Common myeloid progenitor, CD34-positive (primary cell): ENCODE results near the gene MALAT1.

Source experiments
- CTCF ChIA-PET: fragments of 350-600 bp; sonication (Branson Sonifier 250); formaldehyde crosslinking; loops from one replicate; lab custom pipeline; 2021; ENCODE audit warnings: antibody characterized with exemption; lab: Charles Lee
- POLR2A ChIA-PET: fragments of 350-600 bp; sonication (Branson Sonifier 250); formaldehyde crosslinking; loops from one replicate; lab custom pipeline; 2021; ENCODE audit warnings: antibody characterized with exemption; lab: Charles Lee
- DNase-seq, 3 donors: peaks; one replicate each; pipeline versions ENCODE4 v3.0.0 to v3.0.0-alpha.2; 2013
- H3K27ac ChIP-seq, 2 experiments: 1 replicate in 1 of 2; 2 replicates in 1 of 2; pipeline ENCODE4 v1.7.0; 2013; ENCODE audit warnings: inconsistent platforms in 2 of 2, low read length in 2 of 2, mild to moderate bottlenecking in 2 of 2, low read depth in 1 of 2, moderate library complexity in 1 of 2; ENCODE audit not compliant: severe bottlenecking in 2 of 2, insufficient read depth in 1 of 2, poor library complexity in 1 of 2
- H3K27me3 ChIP-seq, 5 experiments: replicated peaks in 2 of 5; 1 replicate in 3 of 5; 2 replicates in 2 of 5; pipeline versions ENCODE4 v1.6.1 to v1.7.0; 2013; ENCODE audit warnings: low read length in 4 of 5, mild to moderate bottlenecking in 2 of 5, moderate library complexity in 2 of 5, inconsistent platforms in 1 of 5; ENCODE audit not compliant: insufficient read depth in 5 of 5, control insufficient read depth in 4 of 5
- H3K36me3 ChIP-seq, 4 experiments: 1 replicate in 2 of 4; 2 replicates in 2 of 4; pipeline versions ENCODE4 v1.6.1 to v1.7.0; 2013; ENCODE audit warnings: low read length in 3 of 4, control low read depth in 1 of 4, mild to moderate bottlenecking in 1 of 4; ENCODE audit not compliant: control insufficient read depth in 4 of 4, insufficient read depth in 4 of 4
- H3K4me1 ChIP-seq, 4 experiments: 1 replicate in 3 of 4; 2 replicates in 1 of 4; pipeline versions ENCODE4 v1.6.1 to v1.7.1; 2013; ENCODE audit warnings: low read length in 3 of 4, mild to moderate bottlenecking in 3 of 4, control low read depth in 1 of 4, inconsistent platforms in 1 of 4, moderate library complexity in 1 of 4; ENCODE audit not compliant: control insufficient read depth in 4 of 4, insufficient read depth in 4 of 4; ENCODE audit errors: control extremely low read depth in 1 of 4
- H3K4me3 ChIP-seq, 7 experiments: 1 replicate in 4 of 7; 2 replicates in 3 of 7; pipeline versions ENCODE4 v1.5.1 to v1.7.0; 2013; ENCODE audit warnings: mild to moderate bottlenecking in 7 of 7, low read length in 6 of 7, moderate library complexity in 6 of 7, inconsistent platforms in 2 of 7, low read depth in 2 of 7, control low read depth in 1 of 7; ENCODE audit not compliant: insufficient read depth in 4 of 7, control insufficient read depth in 1 of 7; ENCODE audit errors: extremely low read depth in 1 of 7
- H3K9me3 ChIP-seq, 5 experiments: 1 replicate in 4 of 5; 2 replicates in 1 of 5; pipeline versions ENCODE4 v1.6.1 to v1.7.1; 2013; ENCODE audit warnings: low read length in 4 of 5, mild to moderate bottlenecking in 2 of 5, inconsistent platforms in 1 of 5, low read depth in 1 of 5, moderate library complexity in 1 of 5; ENCODE audit not compliant: control insufficient read depth in 4 of 5, insufficient read depth in 2 of 5; ENCODE audit errors: control extremely low read depth in 1 of 5
- WGBS: methylation state at CpG from one replicate; pipeline ENCODE4 v1.1.5; 2013; ENCODE audit not compliant: insufficient coverage; 5-methylcytosine and 5-hydroxymethylcytosine counted together

MALAT1 gene

GRCh38 chr11:65529475-65530156 is 30.8 kb downstream of the MALAT1 start:
- CTCF ChIA-PET, result interaction anchor here (0.6 to 21.8 kb wide), 6 partner anchors 8 to 710 kb away, joined by 3 to 262 read pairs (median 5); partner anchors contain the start of gene EHBP1L1
- Histone ChIP-seq H3K9me3 (no peaks in the 10 kb centered on the region), H3K27me3 (no peaks in the 10 kb centered on the region), H3K4me3 (no peak overlapping the region), H3K4me1 (peaks cover 0 to 13% (median 12%) of the 10 kb centered on the region in 4 experiments), H3K27ac (no peak overlapping the region), H3K36me3 (peaks cover 2 to 59% (median 40%) of the 10 kb centered on the region in 4 experiments)
- 89% methylated on average over 3 of the region's 10 CpGs for WGBS
- POLR2A ChIA-PET, result no interaction called here
- no peak for DNase-seq

DNA sequence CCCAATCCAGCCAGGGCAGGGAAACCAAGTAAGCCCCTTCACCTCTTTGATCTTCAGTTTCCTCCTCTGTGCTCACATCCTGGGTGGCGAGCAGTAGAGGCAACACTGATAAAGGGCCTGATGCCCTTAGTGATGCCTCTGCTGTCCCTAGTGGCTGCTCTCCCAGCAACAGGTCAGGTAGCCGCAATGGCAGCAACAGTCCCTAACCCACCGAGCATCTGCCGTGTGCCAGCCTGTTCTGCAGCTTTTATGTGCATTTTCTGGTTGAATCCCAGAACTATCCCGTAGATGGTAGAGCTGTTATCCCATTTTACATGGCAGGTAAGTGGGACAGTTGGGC is 31.3 kb downstream of the MALAT1 start:
- Histone ChIP-seq H3K4me1 (peaks cover 0 to 13% (median 12%) of the 10 kb centered on the region in 4 experiments), H3K36me3 (peaks cover 4 to 64% (median 43%) of the 10 kb centered on the region in 4 experiments), H3K4me3 (no peak overlapping the region), H3K9me3 (no peaks in the 10 kb centered on the region), H3K27ac (no peak overlapping the region), H3K27me3 (no peaks in the 10 kb centered on the region)
- ChIA-PET CTCF (interaction anchor here (0.7 to 21.8 kb wide), 6 partner anchors 8 to 64 kb away, joined by 3 to 262 read pairs (median 6); partner anchors contain the start of gene EHBP1L1), POLR2A (no interaction called here)
- 89% methylated on average over 3 of the region's 5 CpGs for WGBS
- peak in 1 of 3 donors; percentile 26 for DNase-seq

GRCh38 chr11:65532388-65533064 is 33.7 kb downstream of the MALAT1 start:
- 100% methylated on average over 12 of the region's 15 CpGs for WGBS
- DNase-seq, result no peak
- no peaks in the 10 kb centered on the region for H3K4me1 ChIP-seq
- no peaks in the 10 kb centered on the region for H3K27me3 ChIP-seq
- H3K9me3 ChIP-seq, result no peaks in the 10 kb centered on the region
- no peak overlapping the region for H3K27ac ChIP-seq
- no peak overlapping the region for H3K4me3 ChIP-seq
- CTCF ChIA-PET, result interaction anchor here (0.7 to 21.8 kb wide), 4 partner anchors 8 to 61 kb away, joined by 3 to 262 read pairs (median 14); partner anchors contain the start of gene EHBP1L1
- POLR2A ChIA-PET, result interaction anchor here (0.7 kb wide), 1 partner anchor 54 kb away, joined by 3 read pairs; no protein-coding TSS in a partner anchor
- H3K36me3 ChIP-seq, result peaks cover 2 to 73% (median 55%) of the 10 kb centered on the region in 4 experiments

- CTCF ChIA-PET, result interaction anchor here (0.6 to 21.8 kb wide), 3 partner anchors 31 to 59 kb away, joined by 3 to 262 read pairs (median 239); partner anchors contain the start of genes EHBP1L1, FAM89B, LTBP3 and ZNRD2
- Histone ChIP-seq H3K4me1 (peaks cover 0 to 7% (median 6%) of the 10 kb centered on the region in 4 experiments), H3K4me3 (no peak overlapping the region), H3K27me3 (no peaks in the 10 kb centered on the region), H3K36me3 (peaks cover 2 to 72% (median 56%) of the 10 kb centered on the region in 4 experiments), H3K27ac (no peak overlapping the region), H3K9me3 (no peaks in the 10 kb centered on the region)
- POLR2A ChIA-PET, result no interaction called here
- 100% methylated on average over 9 of the region's 9 CpGs for WGBS
- no peak for DNase-seq
These were observed 36.3 kb downstream of the MALAT1 start for GRCh38 chr11:65535102-65535501.

DNA sequence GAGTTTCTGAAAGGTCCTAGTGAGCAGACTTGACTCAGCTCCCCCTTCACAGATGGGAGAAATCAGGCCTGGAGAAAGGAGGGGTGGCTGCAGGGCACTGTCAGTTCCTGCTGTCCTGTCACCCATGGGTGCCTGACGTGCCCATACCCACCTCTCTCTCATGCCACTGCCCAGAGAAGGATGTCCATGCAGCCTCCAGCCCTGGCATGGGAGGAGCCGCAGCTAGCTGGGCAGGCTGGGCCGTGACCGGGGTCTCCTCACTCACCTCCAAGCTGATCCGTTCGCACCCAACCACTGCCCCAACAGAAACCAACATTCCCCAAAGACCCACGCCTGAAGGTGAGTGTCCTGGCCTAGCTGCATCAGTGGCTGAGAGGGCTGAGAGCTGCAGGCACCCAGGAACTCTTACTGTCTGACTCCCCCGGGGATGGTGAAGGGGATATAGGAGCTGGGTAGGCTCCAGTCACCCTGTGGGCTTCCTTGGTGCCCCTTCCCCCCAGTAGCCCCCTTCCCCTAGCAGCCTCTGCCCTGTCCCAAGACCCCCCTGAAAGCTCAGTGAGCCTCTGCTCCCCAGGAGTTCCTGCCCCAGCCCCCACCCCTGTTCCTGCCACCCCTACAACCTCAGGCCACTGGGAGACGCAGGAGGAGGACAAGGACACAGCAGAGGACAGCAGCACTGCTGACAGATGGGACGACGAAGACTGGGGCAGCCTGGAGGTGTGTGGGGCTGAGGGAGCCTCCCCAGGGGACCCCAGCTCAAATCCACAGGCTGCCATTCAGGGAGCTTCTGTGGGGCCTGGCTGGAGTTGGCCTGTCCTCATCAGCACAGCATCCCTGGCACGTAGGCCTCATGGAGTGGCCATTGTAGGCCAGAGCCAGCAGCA is 37.8 kb downstream of the MALAT1 start:
- no peak for DNase-seq
- ChIA-PET POLR2A (no interaction called here), CTCF (interaction anchor here (1.5 to 21.8 kb wide), 6 partner anchors 9 to 58 kb away, joined by 3 to 262 read pairs (median 54); partner anchors contain the start of genes EHBP1L1, FAM89B, KCNK7 and LTBP3)
- Histone ChIP-seq H3K36me3 (peaks cover 2 to 57% (median 42%) of the 10 kb centered on the region in 4 experiments), H3K4me1 (peaks cover 3 to 22% (median 20%) of the 10 kb centered on the region in 4 experiments), H3K4me3 (no peak overlapping the region), H3K27ac (no peak overlapping the region), H3K27me3 (no peaks in the 10 kb centered on the region), H3K9me3 (no peaks in the 10 kb centered on the region)
- 98% methylated on average over 8 of the region's 12 CpGs for WGBS

- Histone ChIP-seq H3K27ac (no peak overlapping the region), H3K36me3 (peaks cover 2 to 53% (median 38%) of the 10 kb centered on the region in 4 experiments), H3K27me3 (no peaks in the 10 kb centered on the region), H3K4me1 (peaks cover 3 to 27% (median 24%) of the 10 kb centered on the region in 4 experiments), H3K4me3 (no peak overlapping the region), H3K9me3 (no peaks in the 10 kb centered on the region)
- WGBS, result no CpG with 5 or more reads among the region's 2 CpGs
- ChIA-PET POLR2A (no interaction called here), CTCF (interaction anchor here (1.0 to 21.8 kb wide), 7 partner anchors 7 to 58 kb away, joined by 3 to 262 read pairs (median 19); partner anchors contain the start of genes EHBP1L1, FAM89B, KCNK7 and LTBP3)
- DNase-seq, result no peak
These were observed 38.4 kb downstream of the MALAT1 start for GRCh38 chr11:65537296-65537597.
